HG03280 (cell line): ENCODE data around the gene ACO2.

Experiments
- ATAC-seq: cut with Tn5 transposase; IDR thresholded peaks from one replicate; pipeline ENCODE4 v1.9.1; 2021; ENCODE audit warnings: mild to moderate bottlenecking, moderate library complexity; ENCODE audit not compliant: unreplicated experiment

Gene ACO2

GRCh38 chr22:41522813-41523212 is 53.9 kb downstream of the ACO2 start:
- no peak for ATAC-seq

GRCh38 chr22:41523464-41524221 is 54.7 kb downstream of the ACO2 start:
- ATAC-seq, result no peak

GRCh38 chr22:41524251-41524661 is 55.3 kb downstream of the ACO2 start:
- ATAC-seq, result no peak

GRCh38 chr22:41524809-41525449 is 56.0 kb downstream of the ACO2 start:
- ATAC-seq, result no peak

- ATAC-seq, result no peak
Observed at GRCh38 chr22:41525450-41526225, 56.7 kb downstream of the ACO2 start.

GRCh38 chr22:41526226-41526829 is 57.4 kb downstream of the ACO2 start:
- ATAC-seq, result no peak

- no peak for ATAC-seq
Observed at GRCh38 chr22:41526830-41527799, 58.2 kb downstream of the ACO2 start.

- ATAC-seq, result no peak
Observed at GRCh38 chr22:41528132-41528766, 59.3 kb downstream of the ACO2 start.

GRCh38 chr22:41528938-41529561 is 60.1 kb downstream of the ACO2 start:
- no peak for ATAC-seq

- ATAC-seq, result no peak
Observed at GRCh38 chr22:41530890-41531714, 62.2 kb downstream of the ACO2 start.

- no peak for ATAC-seq
Observed at GRCh38 chr22:41531715-41532477, 63.0 kb downstream of the ACO2 start.

- ATAC-seq, result no peak
Observed at GRCh38 chr22:41532908-41533825, 64.2 kb downstream of the ACO2 start.

- ATAC-seq, result no peak
Observed at GRCh38 chr22:41534219-41534618, 65.3 kb downstream of the ACO2 start.

- ATAC-seq, result no peak
Observed at GRCh38 chr22:41535244-41535643, 66.3 kb downstream of the ACO2 start.

- ATAC-seq, result no peak
Observed at GRCh38 chr22:41537203-41537602, 68.3 kb downstream of the ACO2 start.

GRCh38 chr22:41538583-41538982 is 69.7 kb downstream of the ACO2 start:
- ATAC-seq, result no peak
